ENCODE measurements around the gene ST6GALNAC4.

The ST6GALNAC4 gene

DNA sequence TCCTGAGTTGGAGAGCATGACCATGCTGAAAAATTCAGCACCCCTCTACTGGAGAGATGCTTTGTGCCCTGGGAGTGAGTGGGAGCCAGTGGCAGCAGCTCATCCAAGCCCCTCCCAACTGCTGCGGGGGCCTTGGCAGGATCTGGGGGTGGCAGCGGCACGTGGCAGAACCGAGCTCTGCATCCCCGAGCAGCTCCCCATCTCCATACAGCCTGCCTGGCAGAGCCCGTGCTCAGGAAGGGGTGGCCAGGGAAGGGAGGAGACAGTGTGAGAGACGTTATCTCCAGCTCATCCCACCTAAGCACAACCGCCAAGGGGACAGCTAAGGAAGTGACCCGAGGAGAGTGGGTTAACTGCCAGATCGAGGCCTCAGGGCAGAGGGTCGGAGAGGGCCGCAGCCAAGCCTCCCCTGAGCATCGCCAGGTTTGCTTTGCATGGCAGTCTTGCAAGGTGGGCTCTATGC is 38.0 kb upstream of the ST6GALNAC4 start:
- peaks cover 14% of the 10 kb centered on the region for H3K4me1 ChIP-seq (ENCODE audit: insufficient read depth, low read length)
- H3K36me3 ChIP-seq (ENCODE audit: insufficient read depth, low read length), result no peaks in the 10 kb centered on the region
- H3K9me3 ChIP-seq (ENCODE audit: low read length), result no peaks in the 10 kb centered on the region
- H2AFZ ChIP-seq (ENCODE audit: low read depth, low read length), result no peak overlapping the region
- H3K4me3 ChIP-seq (ENCODE audit: low read length), result no peak overlapping the region
- H3K27me3 ChIP-seq (ENCODE audit: insufficient read depth, low read length), result no peaks in the 10 kb centered on the region

DNA sequence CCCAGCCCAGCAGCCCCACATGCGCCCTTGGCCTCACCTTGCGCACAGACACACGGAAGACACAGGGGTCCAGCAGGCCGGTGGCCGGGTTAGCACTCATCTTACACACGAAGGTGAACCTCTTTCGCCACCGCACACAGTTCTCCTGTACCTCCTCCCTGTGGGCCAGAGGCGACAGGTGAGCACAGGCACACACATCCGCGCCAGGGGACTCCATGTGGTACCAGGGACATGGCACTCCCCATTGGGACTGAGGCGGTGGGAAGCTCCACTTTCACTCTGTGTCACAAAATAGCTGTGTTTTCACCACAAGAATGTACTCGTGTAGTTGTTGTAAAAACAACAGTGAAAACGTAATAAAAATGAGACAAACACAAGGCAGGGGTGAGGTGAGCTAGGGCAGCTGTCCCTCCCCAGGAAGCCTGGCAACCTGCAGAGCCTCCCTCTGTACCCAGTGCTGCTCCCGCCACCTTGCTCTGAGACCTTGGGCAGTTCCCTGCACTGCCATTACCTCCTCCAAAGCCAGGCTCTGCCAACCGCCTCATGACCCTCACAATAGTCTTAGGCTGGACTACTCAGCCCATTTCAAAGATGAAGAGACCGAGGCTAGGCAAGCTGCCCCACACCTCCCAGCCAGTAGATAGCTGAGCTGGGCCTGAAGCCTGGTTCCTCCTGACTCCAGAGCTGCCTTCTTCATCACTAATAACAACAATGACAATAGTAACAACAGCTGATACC is 37.1 kb upstream of the ST6GALNAC4 start:
- H3K27me3 ChIP-seq (ENCODE audit: insufficient read depth, low read length), result no peaks in the 10 kb centered on the region
- no peaks in the 10 kb centered on the region for H3K36me3 ChIP-seq (ENCODE audit: insufficient read depth, low read length)
- peaks cover 14% of the 10 kb centered on the region for H3K4me1 ChIP-seq (ENCODE audit: insufficient read depth, low read length)
- no peak overlapping the region for H3K4me3 ChIP-seq (ENCODE audit: low read length)
- H3K9me3 ChIP-seq (ENCODE audit: low read length), result no peaks in the 10 kb centered on the region
- H2AFZ ChIP-seq (ENCODE audit: low read depth, low read length), result no peak overlapping the region

DNA sequence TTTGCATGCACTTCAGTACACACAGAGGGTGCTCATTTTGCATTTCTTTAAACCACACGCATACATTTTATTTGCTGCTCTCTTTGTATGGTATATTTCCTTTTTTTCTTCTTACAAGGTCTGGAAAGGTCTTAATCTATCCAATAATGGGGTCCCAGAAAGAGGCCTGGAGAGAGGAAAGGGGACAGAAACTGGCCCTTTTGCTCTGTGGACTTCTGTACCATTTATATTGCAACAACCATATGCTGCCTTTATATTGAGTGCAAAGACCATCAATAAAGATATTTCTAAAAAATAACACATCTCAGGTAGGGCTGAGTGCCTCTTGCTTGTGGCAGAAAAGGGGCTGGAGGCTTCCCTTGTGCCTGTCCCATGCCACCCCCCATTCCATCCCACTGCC is 36.3 kb upstream of the ST6GALNAC4 start:
- Histone ChIP-seq H2AFZ (ENCODE audit: low read depth, low read length) (no peak overlapping the region), H3K36me3 (ENCODE audit: insufficient read depth, low read length) (peaks cover under 1% of the 10 kb centered on the region), H3K9me3 (ENCODE audit: low read length) (no peaks in the 10 kb centered on the region), H3K27me3 (ENCODE audit: insufficient read depth, low read length) (no peaks in the 10 kb centered on the region), H3K4me3 (ENCODE audit: low read length) (no peak overlapping the region), H3K4me1 (ENCODE audit: insufficient read depth, low read length) (peaks cover 14% of the 10 kb centered on the region)

DNA sequence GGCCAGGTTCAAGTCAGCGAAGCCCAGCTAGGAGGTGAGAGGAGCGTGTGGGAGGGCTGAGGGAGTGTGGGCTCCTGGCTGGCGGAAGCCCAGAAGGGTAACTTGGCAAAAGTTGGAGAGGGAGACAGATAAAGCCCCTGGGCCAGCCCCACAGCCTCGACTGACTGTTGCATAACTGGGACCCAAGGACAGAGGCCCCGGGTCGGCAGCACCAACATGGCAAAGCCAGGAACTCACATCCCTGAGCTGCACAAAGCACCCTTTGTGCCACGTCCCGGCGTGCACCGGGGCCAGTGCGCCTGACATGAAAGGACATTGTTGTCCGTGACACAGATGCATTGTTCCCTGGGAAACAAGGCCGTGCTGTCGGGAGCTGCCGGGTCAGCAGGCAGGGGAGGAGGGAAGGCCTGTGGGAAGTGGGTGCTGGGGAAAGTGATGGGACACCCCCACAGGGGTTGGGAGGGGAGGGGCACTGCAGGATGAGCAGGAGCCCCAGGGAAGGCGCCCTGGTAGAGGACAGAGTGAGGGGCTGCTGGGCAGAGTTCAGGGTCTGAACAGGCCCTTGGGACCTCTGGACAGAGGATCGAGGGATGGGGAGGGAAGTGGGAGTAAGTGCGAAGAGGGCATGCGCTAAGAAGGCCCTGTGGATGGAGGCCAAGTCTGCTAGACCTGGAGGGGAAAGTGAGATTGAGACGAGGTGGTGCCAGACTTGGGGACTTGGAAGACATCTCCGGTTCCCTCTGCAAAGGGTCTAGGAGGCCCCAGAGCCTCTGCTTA is 33.9 kb upstream of the ST6GALNAC4 start:
- H3K27me3 ChIP-seq (ENCODE audit: insufficient read depth, low read length), result no peaks in the 10 kb centered on the region
- H3K9me3 ChIP-seq (ENCODE audit: low read length), result no peaks in the 10 kb centered on the region
- H3K4me3 ChIP-seq (ENCODE audit: low read length), result no peak overlapping the region
- no peak overlapping the region for H2AFZ ChIP-seq (ENCODE audit: low read depth, low read length)
- peaks cover 14% of the 10 kb centered on the region for H3K4me1 ChIP-seq (ENCODE audit: insufficient read depth, low read length)
- peaks cover 7% of the 10 kb centered on the region for H3K36me3 ChIP-seq (ENCODE audit: insufficient read depth, low read length)

DNA sequence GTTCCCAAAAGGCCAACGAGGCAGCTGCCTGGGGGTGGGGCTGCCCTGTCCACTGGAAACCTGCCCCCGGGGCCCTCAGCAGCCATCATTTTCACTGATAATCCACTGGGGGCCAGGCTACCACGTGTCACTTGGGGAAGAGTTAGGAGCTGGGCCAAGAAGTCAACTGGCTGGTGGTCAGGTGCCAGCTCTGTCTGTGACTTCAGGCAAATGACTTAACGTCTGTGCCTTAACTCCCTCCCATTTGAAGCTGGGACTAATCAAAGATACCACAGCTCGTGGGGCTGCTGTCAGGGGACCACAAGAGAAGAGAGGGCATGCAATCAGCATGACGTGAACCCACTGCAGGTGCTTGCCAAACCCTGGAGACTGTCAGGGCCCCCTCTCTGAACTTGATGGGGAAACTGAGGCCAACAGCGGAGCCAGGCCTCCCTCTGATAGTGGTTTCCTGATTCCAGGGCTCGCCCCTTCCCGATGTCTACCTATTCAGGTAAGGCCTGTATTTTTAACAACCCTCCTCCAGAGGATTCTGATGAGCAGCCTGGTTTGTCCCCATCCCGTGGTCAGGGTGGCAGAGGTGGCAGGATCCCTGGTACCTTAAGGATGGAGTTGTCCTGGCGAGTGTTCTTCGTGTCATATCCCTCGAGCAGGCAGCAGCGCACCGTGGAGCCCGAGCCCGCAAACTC is 33.1 kb upstream of the ST6GALNAC4 start:
- Histone ChIP-seq H3K27me3 (ENCODE audit: insufficient read depth, low read length) (no peaks in the 10 kb centered on the region), H3K4me3 (ENCODE audit: low read length) (no peak overlapping the region), H3K9me3 (ENCODE audit: low read length) (no peaks in the 10 kb centered on the region), H3K36me3 (ENCODE audit: insufficient read depth, low read length) (peaks cover 9% of the 10 kb centered on the region), H3K4me1 (ENCODE audit: insufficient read depth, low read length) (peaks cover 14% of the 10 kb centered on the region), H2AFZ (ENCODE audit: low read depth, low read length) (no peak overlapping the region)

DNA sequence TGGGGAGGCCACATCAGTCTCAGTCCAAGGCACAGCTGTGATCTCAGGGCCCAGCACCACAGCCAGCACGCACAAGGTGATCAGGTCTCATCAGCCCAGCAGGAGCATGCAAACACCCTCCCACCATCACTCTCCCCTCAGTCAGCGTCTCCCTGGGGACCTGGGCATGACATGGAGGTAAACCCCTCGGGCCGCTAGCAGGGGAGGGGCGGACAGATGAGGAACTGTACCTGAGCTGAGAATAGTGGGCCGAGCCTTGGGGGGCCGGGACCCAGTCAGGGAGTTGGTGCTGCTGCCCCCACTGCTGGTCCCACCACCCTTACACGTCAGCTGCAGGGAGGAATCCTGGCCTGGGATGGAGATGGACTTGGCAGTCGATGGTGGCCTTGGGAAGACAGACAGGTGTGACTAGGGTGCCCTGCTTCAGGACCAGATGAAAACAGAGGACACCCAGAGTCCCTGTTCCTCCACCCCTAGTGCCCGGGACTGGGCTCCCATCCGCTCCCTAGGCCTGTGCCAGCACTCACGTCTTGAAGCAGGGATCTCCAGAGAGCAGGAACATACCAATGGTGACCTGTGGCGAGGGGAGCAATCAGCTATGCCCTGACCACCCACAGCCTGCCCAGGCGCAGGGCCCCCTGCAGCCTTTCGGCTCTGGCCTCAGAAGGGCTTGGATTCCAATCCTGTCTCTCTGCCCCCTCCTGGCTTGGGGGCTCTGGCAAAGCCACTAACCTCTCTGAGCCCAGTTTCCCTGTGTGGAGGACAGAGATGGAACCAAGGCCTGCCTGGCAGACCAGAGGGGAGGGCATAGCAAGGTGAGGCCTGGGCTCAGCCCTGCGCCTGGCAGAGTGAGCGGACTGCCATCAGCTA is 31.2 kb upstream of the ST6GALNAC4 start:
- Histone ChIP-seq H3K4me1 (ENCODE audit: insufficient read depth, low read length) (peaks cover 14% of the 10 kb centered on the region), H3K27me3 (ENCODE audit: insufficient read depth, low read length) (no peaks in the 10 kb centered on the region), H3K4me3 (ENCODE audit: low read length) (no peak overlapping the region), H2AFZ (ENCODE audit: low read depth, low read length) (no peak overlapping the region), H3K36me3 (ENCODE audit: insufficient read depth, low read length) (peaks cover 19% of the 10 kb centered on the region), H3K9me3 (ENCODE audit: low read length) (no peaks in the 10 kb centered on the region)

DNA sequence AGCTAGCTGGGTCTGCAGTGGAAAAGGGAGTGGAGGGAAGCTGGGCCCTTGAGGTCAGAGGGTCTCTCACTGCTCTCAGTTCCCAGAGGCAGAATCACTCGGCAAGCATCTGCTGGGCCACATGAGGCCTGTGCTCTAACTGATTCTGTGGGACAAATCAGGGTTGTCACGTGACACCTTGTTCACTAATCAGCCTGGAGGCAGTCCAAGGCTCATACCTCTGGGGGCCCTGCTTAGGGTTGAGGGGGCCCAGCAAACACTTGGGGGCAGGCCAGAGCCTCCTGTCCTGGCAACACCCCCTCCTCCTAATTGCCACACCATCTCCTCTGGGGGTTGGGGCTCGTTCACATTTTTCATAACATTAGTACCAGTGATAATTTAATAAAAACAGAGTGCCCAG is 29.9 kb upstream of the ST6GALNAC4 start:
- Histone ChIP-seq H3K4me3 (ENCODE audit: low read length) (no peak overlapping the region), H3K27me3 (ENCODE audit: insufficient read depth, low read length) (no peaks in the 10 kb centered on the region), H2AFZ (ENCODE audit: low read depth, low read length) (no peak overlapping the region), H3K4me1 (ENCODE audit: insufficient read depth, low read length) (peaks cover 16% of the 10 kb centered on the region), H3K9me3 (ENCODE audit: low read length) (no peaks in the 10 kb centered on the region), H3K36me3 (ENCODE audit: insufficient read depth, low read length) (peaks cover 27% of the 10 kb centered on the region)

DNA sequence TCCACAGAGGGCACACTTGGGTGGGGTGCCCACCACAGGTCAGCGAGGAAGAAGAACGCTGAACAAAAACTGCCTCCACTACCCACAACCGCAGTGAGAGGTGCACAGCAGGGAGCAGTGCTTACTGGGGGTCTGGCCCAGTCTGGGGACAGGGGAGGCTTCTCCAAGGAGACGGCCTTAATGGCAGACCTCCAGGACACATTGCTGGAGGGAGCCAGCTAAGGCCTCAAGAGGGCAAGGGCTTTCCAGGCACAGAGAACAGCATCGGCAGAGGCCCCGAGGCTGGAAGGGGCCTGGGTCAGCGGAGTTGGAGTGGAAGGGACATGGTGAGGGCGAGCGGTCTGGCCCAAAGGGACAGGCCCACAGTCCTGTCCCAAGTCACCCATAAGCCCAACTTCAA is 29.1 kb upstream of the ST6GALNAC4 start:
- Histone ChIP-seq H2AFZ (ENCODE audit: low read depth, low read length) (no peak overlapping the region), H3K4me3 (ENCODE audit: low read length) (no peak overlapping the region), H3K36me3 (ENCODE audit: insufficient read depth, low read length) (peaks cover 31% of the 10 kb centered on the region), H3K4me1 (ENCODE audit: insufficient read depth, low read length) (peaks cover 12% of the 10 kb centered on the region), H3K27me3 (ENCODE audit: insufficient read depth, low read length) (no peaks in the 10 kb centered on the region), H3K9me3 (ENCODE audit: low read length) (no peaks in the 10 kb centered on the region)

DNA sequence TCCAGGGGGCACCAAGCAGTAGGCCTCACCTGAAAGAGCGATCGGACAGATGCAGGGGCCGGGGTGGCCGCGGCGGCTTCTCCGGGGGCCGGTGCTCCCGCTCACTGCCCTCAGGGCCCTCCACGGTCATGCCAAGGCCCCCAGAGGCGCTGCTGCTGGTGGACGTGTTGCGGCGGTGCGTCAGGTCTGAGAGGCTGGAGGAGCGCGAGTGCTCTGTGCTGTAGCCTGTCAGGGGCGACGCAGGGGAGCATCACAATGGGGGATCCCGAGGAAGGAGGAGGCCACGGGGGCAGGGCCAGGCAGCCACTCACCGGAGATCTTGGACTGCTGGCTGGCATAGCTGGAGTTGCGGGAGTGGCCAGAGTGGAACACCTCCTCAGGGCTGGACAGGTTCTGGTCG is 28.5 kb upstream of the ST6GALNAC4 start:
- no peaks in the 10 kb centered on the region for H3K27me3 ChIP-seq (ENCODE audit: insufficient read depth, low read length)
- no peak overlapping the region for H3K4me3 ChIP-seq (ENCODE audit: low read length)
- H3K4me1 ChIP-seq (ENCODE audit: insufficient read depth, low read length), result peaks cover 6% of the 10 kb centered on the region
- H2AFZ ChIP-seq (ENCODE audit: low read depth, low read length), result no peak overlapping the region
- peaks cover 37% of the 10 kb centered on the region for H3K36me3 ChIP-seq (ENCODE audit: insufficient read depth, low read length)
- no peaks in the 10 kb centered on the region for H3K9me3 ChIP-seq (ENCODE audit: low read length)

DNA sequence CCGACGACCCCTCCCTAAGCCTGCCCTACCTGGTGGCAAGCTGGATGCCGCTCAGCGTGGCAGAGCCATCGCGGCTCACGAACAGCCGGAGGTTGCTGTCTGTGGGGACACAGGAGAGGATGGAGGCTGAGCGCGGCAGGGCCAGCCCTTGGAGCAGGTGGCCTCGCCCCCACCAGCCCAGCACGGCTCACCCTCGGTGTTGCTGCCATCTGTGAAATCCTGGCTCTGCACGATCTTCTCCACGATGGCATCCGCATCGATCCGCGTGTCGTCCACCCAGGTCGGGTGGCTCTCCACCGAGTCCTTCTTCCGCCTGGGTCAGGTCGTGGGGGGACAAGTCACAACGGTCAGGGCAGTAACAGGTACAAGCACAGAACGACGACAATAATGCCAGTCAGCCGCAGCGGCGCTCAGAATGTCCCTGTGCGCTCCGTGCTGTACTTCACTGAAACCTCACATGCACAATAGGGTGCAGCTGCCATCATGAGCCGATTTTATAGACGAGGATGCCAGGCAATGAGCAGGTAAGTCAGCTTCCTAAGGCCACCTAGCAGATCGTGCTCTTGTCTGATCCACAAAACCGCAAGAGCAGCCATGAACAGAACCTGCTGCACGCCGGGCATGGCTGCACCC is 27.9 kb upstream of the ST6GALNAC4 start:
- no peaks in the 10 kb centered on the region for H3K9me3 ChIP-seq (ENCODE audit: low read length)
- H3K4me3 ChIP-seq (ENCODE audit: low read length), result no peak overlapping the region
- H2AFZ ChIP-seq (ENCODE audit: low read depth, low read length), result no peak overlapping the region
- H3K4me1 ChIP-seq (ENCODE audit: insufficient read depth, low read length), result peaks cover 2% of the 10 kb centered on the region
- peaks cover 41% of the 10 kb centered on the region for H3K36me3 ChIP-seq (ENCODE audit: insufficient read depth, low read length)
- H3K27me3 ChIP-seq (ENCODE audit: insufficient read depth, low read length), result no peaks in the 10 kb centered on the region

DNA sequence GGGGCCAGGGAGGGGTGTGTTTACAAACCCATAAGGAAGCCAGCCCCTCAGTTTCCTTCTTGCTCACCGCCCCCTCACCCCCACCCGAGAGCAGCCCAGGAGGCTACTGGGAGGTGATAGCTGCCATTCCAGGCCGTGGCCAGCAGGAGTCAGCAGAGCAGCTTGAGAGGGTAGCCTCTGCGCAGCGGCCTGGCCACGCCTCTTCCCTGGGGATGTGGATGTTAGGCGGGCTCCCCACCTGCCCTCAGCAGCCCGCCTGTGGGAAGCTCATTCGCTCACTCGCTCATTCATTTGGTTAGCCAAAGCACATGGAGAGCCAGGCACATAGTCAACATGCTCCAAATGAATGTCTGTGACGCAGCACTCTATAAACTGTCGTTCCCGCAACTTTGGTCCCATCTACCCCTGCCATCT is 26.9 kb upstream of the ST6GALNAC4 start:
- Histone ChIP-seq H3K9me3 (ENCODE audit: low read length) (no peaks in the 10 kb centered on the region), H2AFZ (ENCODE audit: low read depth, low read length) (no peak overlapping the region), H3K4me3 (ENCODE audit: low read length) (no peak overlapping the region), H3K4me1 (ENCODE audit: insufficient read depth, low read length) (peaks cover 2% of the 10 kb centered on the region), H3K36me3 (ENCODE audit: insufficient read depth, low read length) (peaks cover 41% of the 10 kb centered on the region), H3K27me3 (ENCODE audit: insufficient read depth, low read length) (no peaks in the 10 kb centered on the region)

DNA sequence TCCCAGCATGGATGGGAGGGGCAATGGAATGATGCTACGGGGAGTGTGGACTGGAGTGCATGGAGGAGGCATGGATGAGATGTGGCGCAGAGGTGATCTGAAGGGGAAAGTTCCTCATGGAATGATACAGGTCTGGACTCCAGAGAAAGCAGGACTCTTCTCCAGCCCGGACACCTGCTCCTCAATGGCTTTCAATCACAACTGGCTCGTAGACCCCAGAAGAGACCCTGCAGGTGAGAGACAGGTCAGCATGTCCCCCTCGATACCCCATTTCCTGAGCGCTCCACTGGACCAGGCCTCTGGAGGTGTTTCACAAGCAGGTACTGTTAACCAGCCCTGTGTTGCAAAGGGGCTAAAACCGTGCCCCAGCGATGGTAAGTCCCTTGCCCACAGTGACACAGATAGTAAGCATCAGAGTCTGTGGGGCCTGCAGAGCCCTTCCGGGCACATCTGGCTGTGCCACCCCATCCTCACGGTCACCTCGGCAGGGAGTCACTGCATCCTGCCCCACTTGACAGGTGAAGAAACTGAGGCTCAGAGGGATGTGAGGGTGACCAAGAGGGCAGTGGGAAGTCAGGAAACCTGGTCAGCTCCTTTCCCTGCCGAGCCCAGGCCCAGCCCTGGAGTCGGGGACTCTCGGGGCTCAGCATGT is 26.3 kb upstream of the ST6GALNAC4 start:
- no peaks in the 10 kb centered on the region for H3K9me3 ChIP-seq (ENCODE audit: low read length)
- H3K4me3 ChIP-seq (ENCODE audit: low read length), result no peak overlapping the region
- H3K27me3 ChIP-seq (ENCODE audit: insufficient read depth, low read length), result no peaks in the 10 kb centered on the region
- peaks cover 2% of the 10 kb centered on the region for H3K4me1 ChIP-seq (ENCODE audit: insufficient read depth, low read length)
- H3K36me3 ChIP-seq (ENCODE audit: insufficient read depth, low read length), result peaks cover 40% of the 10 kb centered on the region
- H2AFZ ChIP-seq (ENCODE audit: low read depth, low read length), result no peak overlapping the region
